Activated CD4-positive, alpha-beta T cell treated with anti-CD3 and anti-CD28 coated beads for 36 hours (primary cell): ENCODE data around the gene ACAD8. TPM values are rescaled to one million over a fixed set of nuclear protein-coding genes. Genes with fewer than 3 reads are reported as not detected.
A peak's percentile ranks its signal among the peaks of the same experiment; 100 is the strongest.
"Not testable (repeated sequence)": the region's sequence is repeated elsewhere in the genome, so short reads cannot be mapped to it uniquely, and the experiment has no call there.

ENCODE experiments used
- ATAC-seq: fragments of 200-7000 bp; cut with Tn5 transposase; one replicate; pipeline ENCODE4 v1.10.0; 2021; ENCODE audit warnings: mild to moderate bottlenecking, moderate library complexity
- CTCF ChIA-PET: fragments of 350-600 bp; sonication (Branson Sonifier 250); formaldehyde crosslinking; loops from one replicate; lab custom pipeline; 2021; ENCODE audit warnings: antibody characterized with exemption; lab: Charles Lee
- POLR2A ChIA-PET: fragments of 350-600 bp; sonication (Branson Sonifier 250); formaldehyde crosslinking; loops from one replicate; lab custom pipeline; 2021; ENCODE audit warnings: antibody characterized with exemption, inconsistent platforms; lab: Charles Lee
- DNase-seq: peaks from one replicate; pipeline ENCODE4 v3.0.0-alpha.2; 2020
- H3K27ac Mint-ChIP-seq: one replicate; pipeline ENCODE4 v1.8.0; 2021; ENCODE audit warnings: mixed read lengths
- H3K27me3 Mint-ChIP-seq: one replicate; pipeline ENCODE4 v1.8.0; 2021; ENCODE audit warnings: mixed read lengths
- H3K36me3 Mint-ChIP-seq: one replicate; pipeline ENCODE4 v1.8.0; 2021; ENCODE audit warnings: low read depth, mixed read lengths
- H3K4me1 Mint-ChIP-seq: one replicate; pipeline ENCODE4 v1.8.0; 2021; ENCODE audit warnings: mixed read lengths
- H3K4me3 Mint-ChIP-seq: one replicate; pipeline ENCODE4 v1.8.0; 2021; ENCODE audit warnings: mild to moderate bottlenecking, moderate library complexity, mixed read lengths
- H3K9me3 Mint-ChIP-seq: one replicate; pipeline ENCODE4 v1.8.0; 2021; ENCODE audit warnings: low read depth, mixed read lengths
- intact Hi-C, 2 experiments: fragments of 100-400 bp; cut with DNase I in 1 of 2; cut with micrococcal nuclease in 1 of 2; formaldehyde crosslinking; loops; one replicate each; pipeline versions ENCODE4 v1.14.2 to v1.15.1; 2022 to 2024; cut with DNase I, micrococcal nuclease
- total RNA-seq, 2 experiments: library from RNA; stranded (reverse); gene quantifications; one replicate each; pipeline ENCODE4 v1.2.3, GENCODE V29; 2021

ACAD8 gene
- total RNA-seq, 2 experiments from 2014 or later = 12.4 to 16.6 TPM

GRCh38 chr11:134277183-134278001 is 24.0 kb downstream of the ACAD8 start:
- Mint-ChIP-seq H3K4me1 (peaks cover 35% of the 10 kb centered on the region), H3K27ac (peak overlapping the region; percentile 65), H3K36me3 (peaks cover 15% of the 10 kb centered on the region), H3K4me3 (peak overlapping the region; percentile 76), H3K27me3 (peaks cover 3% of the 10 kb centered on the region), H3K9me3 (no peaks in the 10 kb centered on the region)
- ChIA-PET POLR2A (no interaction called here), CTCF (interaction anchor here (0.6 to 2.1 kb wide), 4 partner anchors 11 to 34 kb away, joined by 3 to 8 read pairs (median 4); partner anchors contain the start of genes ACAD8 and THYN1)
- ATAC-seq = no peak
- DNase-seq = no peak
- intact Hi-C loops = loop anchor here (5.0 kb wide), 2 partner anchors 55 to 330 kb away; partner anchors contain the start of gene GLB1L2 (in 1 of the 2)

- H3K9me3 Mint-ChIP-seq = no peaks in the 10 kb centered on the region
- H3K4me1 Mint-ChIP-seq = peaks cover 25% of the 10 kb centered on the region
- no peak for DNase-seq
- peaks cover 15% of the 10 kb centered on the region for H3K36me3 Mint-ChIP-seq
- CTCF ChIA-PET = interaction anchor here (0.6 to 1.2 kb wide), 2 partner anchors 9 to 109 kb away, joined by 3 read pairs; no protein-coding TSS in a partner anchor
- ATAC-seq = no peak
- no peak overlapping the region for H3K27ac Mint-ChIP-seq
- POLR2A ChIA-PET = no interaction called here
- peaks cover 3% of the 10 kb centered on the region for H3K27me3 Mint-ChIP-seq
- H3K4me3 Mint-ChIP-seq = no peak overlapping the region
- intact Hi-C loops = loop anchor here (5.0 kb wide), 2 partner anchors 54 to 331 kb away; partner anchors contain the start of gene GLB1L2 (in 1 of the 2)
These were observed 25.0 kb downstream of the ACAD8 start for GRCh38 chr11:134278356-134278755.

- H3K4me1 Mint-ChIP-seq, ATAC-seq, H3K9me3 Mint-ChIP-seq, intact Hi-C loops, H3K4me3 Mint-ChIP-seq, POLR2A ChIA-PET, H3K27ac Mint-ChIP-seq, H3K27me3 Mint-ChIP-seq, DNase-seq: not testable (repeated sequence)
- CTCF ChIA-PET = interaction anchor here (0.7 kb wide), 1 partner anchor 20 kb away, joined by 3 read pairs; no protein-coding TSS in a partner anchor
- H3K36me3 Mint-ChIP-seq = peaks cover 23% of the 10 kb centered on the region
These were observed 28.3 kb downstream of the ACAD8 start for GRCh38 chr11:134281635-134282034.

GRCh38 chr11:134282121-134283045 is 29.0 kb downstream of the ACAD8 start:
- Mint-ChIP-seq H3K27ac (no peak overlapping the region), H3K4me1 (peaks cover 3% of the 10 kb centered on the region), H3K4me3 (no peak overlapping the region), H3K36me3 (peaks cover 20% of the 10 kb centered on the region), H3K9me3 (no peaks in the 10 kb centered on the region), H3K27me3 (no peaks in the 10 kb centered on the region)
- ChIA-PET POLR2A (no interaction called here), CTCF (no interaction called here)
- intact Hi-C loops = no loop called here
- no peak for DNase-seq
- ATAC-seq = no peak

GRCh38 chr11:134283461-134284230 is 30.3 kb downstream of the ACAD8 start:
- ATAC-seq = no peak
- H3K9me3 Mint-ChIP-seq = no peaks in the 10 kb centered on the region
- no peaks in the 10 kb centered on the region for H3K27me3 Mint-ChIP-seq
- intact Hi-C loops = no loop called here
- ChIA-PET POLR2A (no interaction called here), CTCF (interaction anchor here (1.2 kb wide), 1 partner anchor 10 kb away, joined by 5 read pairs; no protein-coding TSS in a partner anchor)
- H3K4me3 Mint-ChIP-seq = no peak overlapping the region
- peaks cover 1% of the 10 kb centered on the region for H3K4me1 Mint-ChIP-seq
- DNase-seq = no peak
- peaks cover 11% of the 10 kb centered on the region for H3K36me3 Mint-ChIP-seq
- H3K27ac Mint-ChIP-seq = no peak overlapping the region

GRCh38 chr11:134284349-134284748 is 31.0 kb downstream of the ACAD8 start:
- CTCF ChIA-PET = interaction anchor here (1.2 kb wide), 1 partner anchor 11 kb away, joined by 5 read pairs; no protein-coding TSS in a partner anchor
- intact Hi-C loops, H3K9me3 Mint-ChIP-seq, ATAC-seq, POLR2A ChIA-PET, H3K4me1 Mint-ChIP-seq, H3K36me3 Mint-ChIP-seq, H3K27ac Mint-ChIP-seq, DNase-seq, H3K4me3 Mint-ChIP-seq, H3K27me3 Mint-ChIP-seq: not testable (repeated sequence)

- peaks cover 8% of the 10 kb centered on the region for H3K36me3 Mint-ChIP-seq
- H3K4me1 Mint-ChIP-seq = no peaks in the 10 kb centered on the region
- no peak overlapping the region for H3K4me3 Mint-ChIP-seq
- DNase-seq (no peak), ATAC-seq (no peak)
- POLR2A ChIA-PET = interaction anchor here (0.6 kb wide), 1 partner anchor 14 kb away, joined by 4 read pairs; no protein-coding TSS in a partner anchor
- CTCF ChIA-PET = no interaction called here
- intact Hi-C loops = no loop called here
- no peak overlapping the region for H3K27ac Mint-ChIP-seq
- no peaks in the 10 kb centered on the region for H3K9me3 Mint-ChIP-seq
- no peaks in the 10 kb centered on the region for H3K27me3 Mint-ChIP-seq
These were observed 34.2 kb downstream of the ACAD8 start for GRCh38 chr11:134287561-134287960.

- Mint-ChIP-seq H3K27ac (no peak overlapping the region), H3K4me3 (no peak overlapping the region), H3K9me3 (no peaks in the 10 kb centered on the region), H3K36me3 (peaks cover 8% of the 10 kb centered on the region), H3K4me1 (no peaks in the 10 kb centered on the region), H3K27me3 (no peaks in the 10 kb centered on the region)
- no peak for ATAC-seq
- no peak for DNase-seq
- ChIA-PET POLR2A (no interaction called here), CTCF (no interaction called here)
- intact Hi-C loops = no loop called here
These were observed 35.1 kb downstream of the ACAD8 start for GRCh38 chr11:134288486-134288885.

GRCh38 chr11:134289167-134289566 is 35.8 kb downstream of the ACAD8 start:
- CTCF ChIA-PET = no interaction called here
- H3K27ac Mint-ChIP-seq = no peak overlapping the region
- no peaks in the 10 kb centered on the region for H3K4me1 Mint-ChIP-seq
- peaks cover 3% of the 10 kb centered on the region for H3K36me3 Mint-ChIP-seq
- no peaks in the 10 kb centered on the region for H3K27me3 Mint-ChIP-seq
- ATAC-seq = no peak
- H3K4me3 Mint-ChIP-seq = no peak overlapping the region
- POLR2A ChIA-PET = interaction anchor here (0.6 kb wide), 1 partner anchor 467 kb away, joined by 3 read pairs; no protein-coding TSS in a partner anchor
- DNase-seq = no peak
- H3K9me3 Mint-ChIP-seq = no peaks in the 10 kb centered on the region
- intact Hi-C loops = no loop called here

- intact Hi-C loops = no loop called here
- Mint-ChIP-seq H3K4me1 (no peaks in the 10 kb centered on the region), H3K9me3 (no peaks in the 10 kb centered on the region), H3K27me3 (no peaks in the 10 kb centered on the region), H3K27ac (no peak overlapping the region), H3K4me3 (no peak overlapping the region), H3K36me3 (no peaks in the 10 kb centered on the region)
- POLR2A ChIA-PET = interaction anchor here (0.6 kb wide), 1 partner anchor 468 kb away, joined by 3 read pairs; no protein-coding TSS in a partner anchor
- DNase-seq (no peak), ATAC-seq (no peak)
- CTCF ChIA-PET = no interaction called here
These were observed 36.4 kb downstream of the ACAD8 start for GRCh38 chr11:134289789-134290188.
